ENCODE measurements around the gene TPK1.

GRCh38 chr7:144771174-144771573 lies 64.7 kb downstream of the TPK1 start:
- TF ChIP-seq CTCF (IDR thresholded peaks at IDR 0.05; ENCODE audit: insufficient read depth, low read depth, low read length) (no peak), EZH2 (IDR thresholded peaks at IDR 0.05; ENCODE audit: insufficient read depth, low read length) (no peak)

All from astrocyte (in vitro differentiated cells and primary cell).